Osteocyte (in vitro differentiated cells): ENCODE results near the gene ACIN1. TPM values are rescaled to one million over a fixed set of nuclear protein-coding genes. Genes with fewer than 3 reads are reported as not detected.
A peak's percentile ranks its signal among the peaks of the same experiment; 100 is the strongest.

Experiments used
- DNase-seq: peaks from one replicate; pipeline ENCODE4 v3.0.0; 2021; ENCODE audit warnings: mixed read lengths; ENCODE audit not compliant: unreplicated experiment; ENCODE audit errors: extremely low spot score
- H3K27ac Mint-ChIP-seq: one replicate; pipeline ENCODE4 v1.8.0; 2021; ENCODE audit warnings: mild to moderate bottlenecking, mixed read lengths; ENCODE audit not compliant: unreplicated experiment
- H3K27me3 Mint-ChIP-seq: one replicate; pipeline ENCODE4 v1.8.0; 2021; ENCODE audit warnings: mixed read lengths; ENCODE audit not compliant: unreplicated experiment
- H3K36me3 Mint-ChIP-seq: one replicate; pipeline ENCODE4 v1.8.0; 2021; ENCODE audit warnings: mixed read lengths; ENCODE audit not compliant: unreplicated experiment
- H3K4me1 Mint-ChIP-seq: one replicate; pipeline ENCODE4 v1.8.0; 2021; ENCODE audit warnings: mixed read lengths; ENCODE audit not compliant: unreplicated experiment
- H3K4me3 Mint-ChIP-seq: one replicate; pipeline ENCODE4 v1.8.0; 2021; ENCODE audit warnings: mild to moderate bottlenecking, moderate library complexity, mixed read lengths; ENCODE audit not compliant: unreplicated experiment
- H3K9me3 Mint-ChIP-seq: one replicate; pipeline ENCODE4 v1.8.0; 2021; ENCODE audit warnings: mixed read lengths; ENCODE audit not compliant: unreplicated experiment
- CTCF ChIP-seq: fragments of 200-600 bp; sonication (generic); IDR thresholded peaks from 2 replicates; pipeline ENCODE4 v1.5.0; 2021; ENCODE audit warnings: antibody characterized with exemption, mild to moderate bottlenecking, moderate library complexity
- total RNA-seq: library from RNA; stranded (reverse); gene quantifications from 2 replicates; pipeline ENCODE4 v1.2.1, GENCODE V29; 2021

ACIN1 gene
- total RNA-seq, 1 donor from 2014 or later = 241 TPM

- Mint-ChIP-seq H3K4me1 (peaks cover 40% of the 10 kb centered on the region), H3K27me3 (no peaks in the 10 kb centered on the region), H3K36me3 (peaks cover 16% of the 10 kb centered on the region), H3K27ac (peak overlapping the region; percentile 93), H3K9me3 (no peaks in the 10 kb centered on the region), H3K4me3 (peak overlapping the region; percentile 89)
- peak; percentile 92 for DNase-seq
- no peak for TF ChIP-seq CTCF
Measured at GRCh38 chr14:23071244-23071920, 23.6 kb downstream of the ACIN1 start.

GRCh38 chr14:23070262-23071129 is 24.4 kb downstream of the ACIN1 start:
- Mint-ChIP-seq H3K36me3 (peaks cover 20% of the 10 kb centered on the region), H3K9me3 (no peaks in the 10 kb centered on the region), H3K27ac (peak overlapping the region; percentile 93), H3K27me3 (no peaks in the 10 kb centered on the region), H3K4me3 (peak overlapping the region; percentile 89), H3K4me1 (peaks cover 43% of the 10 kb centered on the region)
- no peak for TF ChIP-seq CTCF
- DNase-seq = no peak

- Mint-ChIP-seq H3K36me3 (peaks cover 16% of the 10 kb centered on the region), H3K4me3 (peak overlapping the region; percentile 56), H3K4me1 (peaks cover 43% of the 10 kb centered on the region), H3K9me3 (no peaks in the 10 kb centered on the region), H3K27ac (peak overlapping the region; percentile 50), H3K27me3 (no peaks in the 10 kb centered on the region)
- no peak for DNase-seq
- no peak for TF ChIP-seq CTCF
Measured at GRCh38 chr14:23069413-23069806, 25.5 kb downstream of the ACIN1 start.

GRCh38 chr14:23068789-23069412 is 26.0 kb downstream of the ACIN1 start:
- Mint-ChIP-seq H3K36me3 (peaks cover 20% of the 10 kb centered on the region), H3K4me1 (peaks cover 44% of the 10 kb centered on the region), H3K9me3 (no peaks in the 10 kb centered on the region), H3K27me3 (no peaks in the 10 kb centered on the region), H3K4me3 (peak overlapping the region; percentile 56), H3K27ac (peak overlapping the region; percentile 50)
- peak; percentile 94 for DNase-seq
- TF ChIP-seq CTCF = peak; percentile 99
